Activated CD4-positive, alpha-beta T cell treated with anti-CD3 and anti-CD28 coated beads, Interleukin-2, amount 50 U/mL, for 24 hours (primary cell): ENCODE measurements around the gene LHFPL2.
"Not testable (repeated sequence)": the region's sequence is repeated elsewhere in the genome, so short reads cannot be mapped to it uniquely, and the experiment has no call there.

Experiments
- DNase-seq, 2 donors: peaks; one replicate each; pipeline ENCODE4 v3.0.0-alpha.2; 2020; ENCODE audit warnings: low read depth in 1 of 2, low spot score in 1 of 2

Gene LHFPL2

DNA sequence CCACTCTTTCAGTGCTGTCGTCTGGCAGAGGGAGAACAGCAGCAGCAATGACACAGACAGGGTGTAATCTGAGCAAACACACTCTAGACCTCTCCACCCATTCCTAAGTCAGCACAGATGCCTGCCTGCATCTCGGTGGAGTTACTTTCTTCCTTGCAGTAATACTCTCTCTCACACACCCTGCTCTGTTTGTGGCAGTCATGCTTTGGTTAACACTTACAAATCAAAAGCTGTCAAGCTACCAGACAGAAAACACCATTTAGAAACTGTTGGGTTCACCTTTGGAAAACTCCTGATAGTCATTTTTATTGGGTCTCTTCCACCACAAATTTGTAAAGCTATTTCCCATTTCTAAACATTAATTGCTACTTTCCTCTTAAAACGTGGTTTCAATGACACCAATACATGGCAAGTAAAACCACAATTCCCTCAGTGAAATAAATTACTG, 27.3 kb downstream of the LHFPL2 start:
- DNase-seq: no peak

DNA sequence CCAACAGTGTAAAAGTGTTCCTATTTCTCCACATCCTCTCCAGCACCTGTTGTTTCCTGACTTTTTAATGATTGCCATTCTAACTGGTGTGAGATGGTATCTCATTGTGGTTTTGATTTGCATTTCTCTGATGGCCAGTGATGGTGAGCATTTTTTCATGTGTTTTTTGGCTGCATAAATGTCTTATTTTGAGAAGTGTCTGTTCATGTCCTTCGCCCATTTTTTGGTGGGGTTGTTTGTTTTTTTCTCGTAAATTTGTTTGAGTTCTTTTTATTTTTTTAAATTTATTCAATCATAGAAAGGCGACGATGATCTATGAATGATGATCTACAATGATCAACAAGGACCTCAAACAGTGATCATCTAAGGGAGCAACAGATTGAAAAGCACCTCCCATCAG, 28.5 kb downstream of the LHFPL2 start:
- DNase-seq: not testable (repeated sequence)

DNA sequence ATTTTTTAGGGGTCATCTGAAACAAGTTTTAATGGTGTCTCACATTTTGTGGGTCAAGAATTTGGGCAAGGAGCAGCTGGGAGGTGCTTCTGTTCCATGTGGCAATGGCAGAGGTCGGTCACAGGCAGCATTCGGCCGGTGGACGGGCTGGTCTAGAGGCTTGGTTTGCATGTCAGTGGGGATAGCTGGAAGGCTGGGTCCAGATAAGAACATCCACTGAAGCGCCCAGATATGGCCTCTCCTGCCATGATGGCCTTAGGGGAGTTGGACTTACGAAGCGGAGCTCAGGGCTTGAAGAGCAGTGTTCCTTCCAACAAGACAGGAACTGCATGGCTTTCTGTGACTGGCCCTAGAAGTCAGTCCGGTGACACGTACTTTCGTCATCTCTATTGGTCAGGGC, 30.3 kb downstream of the LHFPL2 start:
- no peak for DNase-seq

DNA sequence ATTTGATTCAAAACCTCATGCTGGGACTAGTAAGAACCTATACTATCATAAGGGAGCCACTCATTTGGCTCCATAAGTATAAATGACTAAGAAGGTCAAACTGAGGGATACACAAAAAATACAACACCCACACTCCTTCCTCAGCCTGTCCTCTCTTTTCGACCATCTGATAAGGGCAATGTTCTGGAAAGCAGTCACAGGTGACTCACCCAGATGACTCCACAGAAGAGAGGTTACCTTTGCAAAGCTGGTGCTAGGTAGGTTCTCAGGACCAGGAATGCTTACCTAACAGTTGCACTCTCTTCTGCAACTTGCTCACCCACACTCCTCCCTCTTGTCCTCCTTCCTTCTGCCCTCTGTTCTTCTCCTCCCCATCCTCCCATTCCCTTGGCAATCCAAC, 32.9 kb downstream of the LHFPL2 start:
- no peak for DNase-seq

DNA sequence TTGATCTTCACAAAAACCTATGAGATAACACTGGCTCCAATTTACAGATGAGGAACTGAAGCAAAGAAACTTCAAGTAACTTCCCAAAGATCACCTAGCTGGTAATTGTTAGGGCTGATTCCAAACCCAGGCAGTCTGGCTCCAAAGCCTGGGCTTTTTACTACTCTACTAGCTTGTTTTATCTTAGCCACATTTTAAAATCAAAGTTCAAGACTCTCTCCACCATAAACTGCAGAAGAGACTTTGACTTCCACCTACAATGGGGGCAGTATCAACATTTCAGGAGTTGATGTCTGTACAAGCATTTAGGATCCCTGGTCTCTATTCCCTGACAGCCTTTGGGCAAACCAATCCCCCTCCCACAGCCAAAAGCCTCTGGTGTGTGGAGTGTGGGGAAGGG, 33.8 kb downstream of the LHFPL2 start:
- DNase-seq: no peak

DNA sequence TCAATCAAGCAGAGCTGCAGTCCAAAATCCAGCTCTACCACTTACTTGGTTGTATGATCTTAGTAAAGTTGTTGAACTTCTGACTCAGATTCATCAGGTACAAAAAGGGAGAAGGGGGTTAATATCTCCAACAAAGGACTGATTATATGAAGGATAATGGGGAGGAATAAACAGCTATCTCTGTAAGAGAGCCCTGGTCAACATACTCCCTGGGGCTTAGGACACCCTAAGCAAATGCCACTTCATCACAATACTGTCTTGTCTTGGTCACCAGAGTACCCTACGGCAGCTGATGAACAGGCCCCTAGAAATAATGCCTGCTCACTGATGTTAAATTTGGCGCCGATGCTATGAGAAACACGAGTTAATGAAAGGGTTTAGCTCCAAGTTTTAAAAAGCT, 34.8 kb downstream of the LHFPL2 start:
- DNase-seq: no peak

DNA sequence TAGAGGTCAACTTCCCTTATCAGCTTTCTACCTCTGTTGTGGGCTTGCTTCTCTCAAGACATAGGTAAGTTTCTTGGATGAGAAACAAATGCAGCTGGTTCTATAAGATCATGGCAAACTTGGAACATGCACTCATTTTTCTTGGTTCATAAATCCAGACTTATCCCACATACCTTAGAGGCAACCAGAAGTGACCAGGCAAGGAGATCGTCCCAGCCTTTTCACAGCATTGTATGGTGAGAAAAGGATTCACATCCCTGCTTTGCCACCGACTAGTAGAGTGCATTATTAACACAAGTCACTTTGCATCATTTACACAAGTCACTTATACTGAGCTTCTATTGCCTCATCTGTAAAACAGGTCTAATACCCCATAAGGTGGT, 35.4 kb downstream of the LHFPL2 start:
- DNase-seq: no peak

DNA sequence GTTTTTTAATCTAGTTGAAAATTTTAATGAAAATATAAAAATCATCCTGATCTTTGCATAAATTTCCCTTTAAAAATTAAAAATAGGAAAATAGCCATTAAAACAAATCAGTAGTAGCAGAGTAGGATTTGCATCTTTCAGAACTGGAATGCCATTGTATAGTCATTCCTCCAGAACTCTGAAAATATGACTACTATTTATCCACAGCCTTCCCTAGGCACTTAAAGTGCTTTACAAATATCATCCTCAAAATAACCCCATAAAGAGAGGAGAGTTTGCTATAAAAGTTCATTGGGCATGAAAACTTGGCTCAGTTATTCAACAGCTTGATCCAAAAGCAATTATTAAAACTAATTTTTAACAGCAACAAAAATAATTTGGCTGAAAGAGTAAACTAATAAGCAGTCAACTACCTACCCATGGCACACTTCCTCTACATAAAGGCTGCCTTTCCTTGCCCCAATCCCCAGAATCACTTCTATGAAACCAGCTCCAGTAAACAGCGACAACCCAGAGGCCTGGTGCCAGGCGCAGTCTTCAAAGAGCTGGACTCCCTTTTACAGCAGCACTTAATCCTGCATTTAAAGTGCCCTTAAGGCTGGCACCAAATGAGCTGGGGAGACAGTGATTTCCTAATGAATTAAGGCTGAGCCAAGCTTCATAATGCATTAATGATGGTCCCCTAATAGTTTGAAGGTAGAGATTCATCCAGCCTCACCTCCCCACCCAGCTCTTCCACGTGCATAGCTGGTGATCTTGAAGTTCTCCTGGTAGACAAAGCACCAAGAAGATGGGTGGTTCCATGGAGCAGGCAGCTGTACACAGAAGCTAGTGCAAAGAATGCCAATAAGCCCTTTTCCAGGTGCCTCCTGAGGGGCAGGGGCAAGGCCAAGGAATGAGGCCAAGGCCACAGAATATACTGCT, 36.1 kb downstream of the LHFPL2 start:
- no peak for DNase-seq

DNA sequence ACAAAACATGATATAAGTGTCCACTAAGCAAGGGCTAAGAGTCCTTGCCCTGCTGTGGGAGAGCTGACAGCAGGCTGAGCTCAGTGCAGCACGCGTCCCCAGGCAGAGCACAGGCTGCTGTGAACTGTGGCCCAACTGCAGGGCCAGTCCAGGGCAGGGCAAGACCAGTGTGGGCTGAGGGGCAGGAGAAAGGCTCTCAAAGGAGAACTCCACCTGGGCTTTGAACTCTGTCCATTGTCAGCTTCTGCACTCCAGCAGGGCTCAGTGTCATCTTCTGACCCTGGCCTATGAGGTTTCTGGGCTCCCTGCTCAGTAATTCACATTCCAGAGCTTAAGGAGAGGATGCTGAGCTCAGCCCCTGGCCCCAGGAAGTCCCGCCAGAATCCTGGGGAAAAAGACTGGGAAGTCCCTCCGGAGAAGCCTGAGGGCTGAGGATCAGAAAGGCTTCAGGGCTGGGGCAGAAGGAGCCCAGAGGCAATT, 37.4 kb downstream of the LHFPL2 start:
- no peak for DNase-seq

DNA sequence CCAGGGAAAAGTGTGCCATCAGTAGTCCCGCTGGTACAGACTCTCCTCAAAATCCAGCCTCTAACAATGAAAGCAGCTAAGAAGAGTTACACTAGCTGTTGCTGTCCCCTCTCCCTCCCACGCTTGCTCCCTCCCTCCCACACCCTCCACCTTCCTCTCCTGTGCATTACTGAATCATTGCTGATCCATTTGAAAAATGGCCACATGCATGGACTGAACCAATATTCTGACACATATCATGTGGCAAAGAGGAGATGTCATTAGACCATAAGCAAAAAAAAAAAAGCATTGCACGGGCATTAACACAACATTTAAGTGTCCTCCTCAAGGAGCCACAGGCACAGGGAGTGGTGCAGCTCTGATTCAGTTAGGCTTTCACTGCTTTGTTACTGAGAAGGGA, 37.9 kb downstream of the LHFPL2 start:
- no peak for DNase-seq

DNA sequence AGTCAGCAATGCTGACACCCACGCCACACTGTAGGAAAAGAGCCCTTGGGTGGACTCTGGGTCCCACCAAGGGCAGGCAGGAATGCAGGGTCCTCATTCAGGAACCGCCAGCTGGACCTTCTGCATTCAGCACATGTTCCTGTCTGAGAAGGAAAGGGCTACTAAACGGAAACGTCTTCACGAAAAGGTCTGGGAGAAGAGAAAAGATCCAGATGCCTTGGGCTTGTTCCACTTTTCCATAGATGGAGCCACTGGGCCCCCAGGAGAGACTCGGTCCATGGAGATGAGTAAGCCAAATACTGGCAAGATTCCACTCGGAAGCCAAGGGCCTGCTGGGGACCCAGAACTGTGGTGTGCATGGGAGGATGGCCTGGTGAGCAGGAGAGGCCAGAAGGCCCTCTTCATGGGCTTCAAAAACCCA, 38.4 kb downstream of the LHFPL2 start:
- no peak for DNase-seq

DNA sequence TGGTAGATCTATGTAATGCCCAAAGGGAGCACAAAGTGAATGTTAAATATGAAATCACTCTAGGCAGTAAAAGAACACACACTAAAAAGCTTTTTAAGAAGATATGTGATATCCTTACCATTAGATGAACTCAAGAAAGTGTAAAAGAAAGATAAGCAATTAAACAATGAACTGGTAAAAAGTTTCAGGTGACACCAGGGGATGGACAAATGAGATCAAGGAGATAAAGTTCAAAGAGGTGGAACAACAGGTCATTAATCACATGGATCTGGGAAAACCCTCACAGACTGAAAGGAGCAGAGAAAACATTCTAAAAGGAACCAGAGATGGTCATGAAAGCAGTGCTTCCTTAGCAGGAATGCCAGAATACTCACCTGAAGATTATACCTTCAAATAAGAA, 40.7 kb downstream of the LHFPL2 start:
- DNase-seq: no peak

DNA sequence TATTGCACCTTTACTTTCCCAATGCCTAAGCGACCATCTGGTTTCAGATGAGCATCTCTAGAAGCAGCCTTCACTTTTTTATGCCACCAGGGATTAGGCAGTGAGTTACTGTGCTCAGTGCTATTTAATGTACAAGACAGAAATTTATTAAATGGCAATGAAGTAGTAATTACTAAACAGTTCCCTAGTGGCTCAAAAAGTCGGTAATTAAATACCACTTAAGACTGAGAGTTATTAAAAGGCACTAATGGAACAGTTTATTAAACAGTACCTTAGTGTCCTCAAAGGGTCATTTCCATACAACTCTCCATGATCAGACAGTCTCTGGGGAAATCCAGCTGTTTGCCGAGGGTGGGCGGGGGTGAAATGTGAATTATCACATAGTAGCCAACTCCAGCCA, 42.3 kb downstream of the LHFPL2 start:
- no peak for DNase-seq

DNA sequence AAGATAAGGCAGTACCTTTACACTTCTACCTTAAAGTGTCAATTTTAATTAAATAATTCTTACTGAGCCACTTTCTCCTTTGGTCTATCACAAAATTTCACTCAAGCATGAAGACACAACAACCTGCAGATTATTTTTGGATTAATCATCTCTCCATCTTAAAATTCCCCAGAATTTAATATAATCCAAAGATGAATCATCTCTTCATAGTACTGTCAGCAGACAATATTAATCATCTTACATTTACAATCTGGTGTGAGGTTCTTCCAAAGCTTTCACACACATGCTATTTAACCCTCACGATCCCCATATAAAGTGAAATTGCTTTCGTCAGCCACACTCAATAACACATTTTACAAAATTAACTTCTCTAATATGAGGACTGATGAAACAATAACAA, 43.0 kb downstream of the LHFPL2 start:
- no peak for DNase-seq

DNA sequence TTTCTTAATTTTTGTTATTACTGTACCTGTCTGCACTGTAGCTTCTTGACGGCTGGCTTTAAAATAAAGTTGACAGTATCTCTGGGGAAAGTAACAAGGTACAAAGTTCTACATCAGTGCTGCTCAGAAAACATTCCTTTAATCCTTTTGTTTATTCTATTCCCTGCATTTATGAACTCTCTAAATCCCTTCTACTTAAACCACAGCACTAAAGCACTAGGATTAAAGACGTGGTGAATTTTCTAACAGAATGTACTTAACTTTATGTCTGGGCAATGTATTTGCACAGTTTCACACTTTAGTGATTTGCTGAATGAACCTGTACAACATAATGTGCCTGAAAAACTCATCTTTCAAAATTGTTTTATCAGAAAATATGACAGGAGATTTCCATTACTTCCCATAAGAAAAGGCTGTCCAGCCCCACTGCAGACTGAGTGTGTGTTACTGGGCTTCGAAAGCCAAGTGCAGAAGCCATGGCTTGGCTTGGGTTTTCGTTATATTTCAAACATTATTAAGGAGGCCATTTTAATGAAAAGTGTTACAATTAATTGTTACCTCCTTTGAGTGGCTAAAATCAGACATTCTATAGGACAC, 43.8 kb downstream of the LHFPL2 start:
- no peak for DNase-seq

DNA sequence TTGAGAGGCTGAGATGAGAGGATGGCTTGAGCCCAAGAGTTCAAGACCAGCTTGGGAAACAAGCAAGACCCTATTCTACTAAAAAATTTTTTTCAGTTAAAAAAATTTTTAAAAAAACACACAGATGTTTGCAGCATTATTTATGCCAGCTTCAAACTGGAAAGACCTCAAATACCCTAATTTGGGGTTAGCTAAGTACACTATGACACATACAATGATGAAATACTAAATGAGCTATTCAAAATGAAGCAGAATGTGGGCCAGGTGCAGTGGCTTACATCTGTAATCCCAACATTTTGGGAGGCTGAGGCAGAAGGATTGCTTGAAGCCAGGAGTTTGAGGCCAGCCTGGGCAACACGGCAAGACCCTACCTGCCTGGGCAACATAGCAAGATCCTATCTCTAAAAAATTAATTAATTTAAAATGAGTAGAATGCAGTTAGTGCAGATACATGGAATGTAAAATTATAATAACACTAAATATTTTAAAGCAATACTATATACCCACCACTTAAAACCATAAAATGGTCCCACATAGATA, 44.9 kb downstream of the LHFPL2 start:
- DNase-seq: no peak

DNA sequence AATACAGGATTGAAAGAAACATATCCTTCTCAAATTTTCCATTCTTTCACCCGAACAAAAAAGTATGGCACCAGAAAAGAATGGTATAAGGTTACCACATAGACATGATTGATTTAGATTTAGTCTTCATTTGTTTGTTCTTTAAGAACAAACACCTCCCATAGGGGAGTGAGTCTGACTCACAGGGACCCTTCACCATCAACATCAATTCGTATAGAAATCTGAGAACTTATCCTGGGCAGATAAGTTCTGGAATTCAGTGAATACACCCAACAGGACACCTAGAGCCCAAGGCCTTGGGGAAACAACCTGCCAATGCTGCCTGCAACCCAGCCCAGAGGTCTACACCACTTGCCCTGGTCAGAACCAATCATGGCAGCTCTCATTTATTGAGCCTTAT, 46.2 kb downstream of the LHFPL2 start:
- DNase-seq: no peak

DNA sequence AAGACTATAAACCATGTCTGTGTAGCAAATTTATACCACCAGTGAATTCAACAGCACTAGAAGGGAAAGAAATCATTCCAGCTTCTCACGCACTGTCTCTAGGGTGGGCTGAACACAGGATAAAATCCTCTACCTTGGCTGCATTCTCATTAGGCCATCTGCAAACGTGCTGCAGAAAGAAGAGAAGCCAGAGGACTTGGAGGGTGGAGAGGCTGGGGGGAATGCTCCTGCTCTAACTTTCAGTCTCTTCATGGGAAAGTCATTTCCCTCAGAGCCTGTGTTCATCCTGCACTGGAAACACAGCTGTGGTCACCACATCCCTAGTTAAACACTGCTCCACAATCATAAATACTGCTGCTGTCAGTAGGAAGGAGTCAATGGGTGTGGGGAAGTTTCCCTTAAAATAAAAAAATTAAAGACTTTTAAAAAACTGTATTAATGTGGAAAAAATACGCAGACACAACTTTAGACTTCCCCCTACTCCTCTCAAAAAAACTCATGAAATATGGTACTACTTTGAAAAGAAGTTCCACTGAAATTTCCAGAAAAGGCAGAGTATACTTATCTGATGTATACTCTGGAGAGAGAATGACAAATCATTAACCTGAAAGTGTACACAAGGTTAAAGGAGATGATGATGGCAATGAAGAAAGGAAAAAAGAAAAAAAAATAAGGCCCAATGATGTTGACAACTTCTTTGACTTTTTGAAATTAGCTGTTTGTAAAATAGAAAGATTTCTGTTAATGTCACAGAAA, 46.8 kb downstream of the LHFPL2 start:
- no peak for DNase-seq

DNA sequence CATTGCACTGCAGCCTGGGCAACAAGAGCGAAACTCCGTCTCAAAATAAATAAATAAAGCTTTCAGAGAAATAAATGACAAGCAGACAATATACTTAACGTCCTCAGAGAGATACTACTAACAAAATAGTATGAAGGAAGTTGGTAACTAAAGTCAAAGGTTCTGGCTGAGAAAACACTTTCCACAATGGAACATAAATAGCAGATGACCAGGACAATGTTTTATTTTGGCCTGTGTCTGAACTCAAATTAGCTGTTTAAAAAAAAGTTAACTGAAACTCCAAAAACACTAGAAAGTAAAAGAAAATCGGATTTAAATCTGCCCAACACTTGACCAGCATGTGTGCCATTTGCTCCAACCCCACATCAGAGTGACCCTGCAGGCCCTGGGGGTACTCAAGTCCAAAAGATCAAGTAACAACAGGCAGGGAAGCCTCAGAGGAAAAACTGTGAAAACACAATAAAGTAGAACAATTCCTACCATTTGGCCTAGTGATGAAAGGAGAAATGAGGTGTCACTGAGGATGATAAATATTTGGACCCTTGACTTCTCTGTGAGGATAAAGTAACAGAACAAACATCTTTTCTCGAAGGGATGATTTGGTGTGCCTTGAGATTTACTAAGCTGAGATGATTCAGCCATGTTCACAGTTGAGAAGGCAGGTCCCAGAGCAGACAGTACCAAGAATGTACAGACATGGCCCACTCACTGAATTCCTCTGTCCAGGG, 47.7 kb downstream of the LHFPL2 start:
- no peak for DNase-seq

DNA sequence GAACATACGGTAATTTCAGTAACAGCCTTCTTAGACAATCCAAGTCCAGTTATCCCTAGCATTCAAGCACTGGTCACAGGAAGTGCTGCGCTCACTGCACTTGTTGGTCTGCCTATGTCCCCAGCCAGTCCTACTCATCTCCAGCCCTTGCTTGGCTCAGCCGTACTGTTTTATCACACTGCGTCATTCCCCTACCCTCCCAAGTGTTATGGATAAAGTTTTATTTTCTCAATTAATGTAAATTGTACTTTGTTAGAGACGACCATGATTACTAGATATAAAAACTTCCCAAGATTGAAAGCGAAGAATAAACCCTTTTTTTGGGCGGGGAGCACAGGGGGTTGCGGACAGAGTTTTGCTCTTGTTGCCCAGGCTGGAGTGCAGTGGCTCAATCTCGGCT, 49.6 kb downstream of the LHFPL2 start:
- no peak for DNase-seq

DNA sequence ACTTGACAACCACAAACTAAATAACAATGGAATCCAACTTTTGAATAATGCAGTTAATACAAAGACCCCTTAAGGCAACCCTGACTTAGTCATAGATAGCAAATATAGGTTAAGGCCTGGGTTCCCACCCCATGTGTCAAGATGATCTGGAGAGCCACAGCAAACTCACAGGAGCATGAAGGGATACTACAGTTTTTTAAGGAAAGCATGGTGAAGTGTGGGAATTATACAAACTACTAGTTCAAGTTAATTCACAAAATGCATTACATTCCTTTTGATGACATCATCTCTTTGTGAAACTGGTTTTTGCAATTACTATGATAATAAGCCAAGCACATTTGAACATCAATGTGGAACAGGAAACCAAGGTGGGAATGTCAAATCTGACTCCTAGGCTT, 50.6 kb downstream of the LHFPL2 start:
- no peak for DNase-seq
